Fibroblast of lung (primary cell): ENCODE results near the gene KLHL36. TPM values are rescaled to one million over a fixed set of nuclear protein-coding genes. Genes with fewer than 3 reads are reported as not detected.

ENCODE experiments used
- DNase-seq, 2 donors: peaks; one replicate each; pipeline versions ENCODE4 v3.0.0 to v3.0.0-alpha.2; 2010; ENCODE audit warnings: low read depth in 2 of 2
- H2AFZ ChIP-seq: 2 replicates; pipeline ENCODE4 v1.5.1; 2012; ENCODE audit warnings: low read length, control low read depth, inconsistent platforms
- H3K27ac ChIP-seq: 2 replicates; pipeline ENCODE4 v1.5.1; 2011; ENCODE audit warnings: low read length, control low read depth; ENCODE audit not compliant: insufficient read depth
- H3K27me3 ChIP-seq: 2 replicates; pipeline ENCODE4 v1.5.1; 2011; ENCODE audit warnings: mild to moderate bottlenecking, low read length; ENCODE audit not compliant: control insufficient read depth, insufficient read depth
- H3K36me3 ChIP-seq: 2 replicates; pipeline ENCODE4 v1.5.1; 2011; ENCODE audit warnings: low read length; ENCODE audit not compliant: control insufficient read depth, insufficient read depth
- H3K4me1 ChIP-seq: 2 replicates; pipeline ENCODE4 v1.5.1; 2011; ENCODE audit warnings: low read length; ENCODE audit not compliant: control insufficient read depth, insufficient read depth; ENCODE audit errors: extremely low read depth
- H3K4me2 ChIP-seq: 2 replicates; pipeline ENCODE4 v1.5.1; 2011; ENCODE audit warnings: low read length, control low read depth; ENCODE audit not compliant: insufficient read depth; ENCODE audit errors: extremely low read depth
- H3K4me3 ChIP-seq, 4 experiments: fragments of 200-600 bp in 1 of 4; sonication (generic) in 1 of 4; replicated peaks in 1 of 4; 2 replicates each; pipeline ENCODE4 v1.5.1; 2011 to 2016; ENCODE audit warnings: low read length in 4 of 4, low read depth in 3 of 4, mild to moderate bottlenecking in 3 of 4, control low read depth in 2 of 4, inconsistent platforms in 1 of 4, mixed read lengths in 1 of 4; ENCODE audit not compliant: insufficient read depth in 1 of 4; ENCODE audit errors: control extremely low read depth in 1 of 4
- H3K79me2 ChIP-seq: 2 replicates; pipeline ENCODE4 v1.5.1; 2012; ENCODE audit warnings: mild to moderate bottlenecking, low read length, inconsistent platforms; ENCODE audit not compliant: control insufficient read depth, insufficient read depth
- H3K9ac ChIP-seq: 2 replicates; pipeline ENCODE4 v1.5.1; 2011; ENCODE audit warnings: mild to moderate bottlenecking, low read length, control low read depth; ENCODE audit not compliant: insufficient read depth
- H3K9me3 ChIP-seq: 2 replicates; pipeline ENCODE4 v1.5.1; 2012; ENCODE audit warnings: low read depth, low read length; ENCODE audit not compliant: control insufficient read depth, insufficient read depth
- H4K20me1 ChIP-seq: 2 replicates; pipeline ENCODE4 v1.5.1; 2011; ENCODE audit warnings: low read length; ENCODE audit not compliant: control insufficient read depth, insufficient read depth; ENCODE audit errors: extremely low read depth
- CTCF ChIP-seq, 2 donors: IDR thresholded peaks in 1 of 2; conservative IDR thresholded peaks in 1 of 2; 1 replicate in 1 of 2; 2 replicates in 1 of 2; pipeline ENCODE4 v1.5.1; 2011 to 2012; ENCODE audit warnings: low read length in 2 of 2, control low read depth in 1 of 2, inconsistent platforms in 1 of 2, low read depth in 1 of 2, mild to moderate bottlenecking in 1 of 2
- EZH2 ChIP-seq: IDR thresholded peaks from 2 replicates; pipeline ENCODE4 v1.5.1; 2012; ENCODE audit warnings: low read length, control low read depth, mild to moderate bottlenecking; ENCODE audit errors: missing control alignments
- polyA plus RNA-seq, 2 donors: library from polyadenylated mRNA; depleted of rRNA in 1 of 2; stranded (reverse) in 1 of 2; unstranded in 1 of 2; fragments of >200 nt; gene quantifications; 2 replicates each; pipeline ENCODE4 v1.2.1, GENCODE V29; 2011 to 2012; ENCODE audit warnings: missing spikeins in 1 of 2
- total RNA-seq: library from RNA; depleted of rRNA; stranded (reverse); fragments of >200 nt; gene quantifications from 2 replicates; pipeline ENCODE4 v1.2.1, GENCODE V29; 2014

KLHL36 gene
- total and polyA plus RNA-seq, 2 donors (not counting 1 experiment from before 2014, with no cell fraction given): 29.7 to 83.1 TPM

GRCh38 chr16:84660973-84661372 lies 12.7 kb downstream of the KLHL36 start:
- Histone ChIP-seq H4K20me1 (no peaks in the 10 kb centered on the region), H3K79me2 (no peaks in the 10 kb centered on the region), H3K27me3 (no peaks in the 10 kb centered on the region), H2AFZ (no peak overlapping the region), H3K36me3 (peaks cover 42% of the 10 kb centered on the region), H3K4me3 (no peak overlapping the region), H3K4me1 (no peaks in the 10 kb centered on the region), H3K27ac (no peak overlapping the region), H3K9me3 (no peaks in the 10 kb centered on the region), H3K9ac (no peak overlapping the region), H3K4me2 (no peak overlapping the region)
- TF ChIP-seq EZH2: no peak
- no peak for TF ChIP-seq CTCF (conservative IDR thresholded peaks at IDR 0.05 in 1 of 2, IDR thresholded peaks at IDR 0.05 in 1 of 2; ENCODE audit: low read depth in 1 of 2, low read length in 2 of 2)
- peak in 1 of 2 donors; percentile 19 for DNase-seq

GRCh38 chr16:84661418-84662060 lies 13.2 kb downstream of the KLHL36 start:
- no peak overlapping the region for H3K9ac ChIP-seq
- no peaks in the 10 kb centered on the region for H3K4me1 ChIP-seq
- no peaks in the 10 kb centered on the region for H3K27me3 ChIP-seq
- H4K20me1 ChIP-seq: no peaks in the 10 kb centered on the region
- H3K79me2 ChIP-seq: no peaks in the 10 kb centered on the region
- no peak for DNase-seq
- TF ChIP-seq CTCF (conservative IDR thresholded peaks at IDR 0.05 in 1 of 2, IDR thresholded peaks at IDR 0.05 in 1 of 2; ENCODE audit: low read depth in 1 of 2, low read length in 2 of 2): no peak
- TF ChIP-seq EZH2: no peak
- peaks cover 42% of the 10 kb centered on the region for H3K36me3 ChIP-seq
- no peak overlapping the region for H3K4me2 ChIP-seq
- H2AFZ ChIP-seq: no peak overlapping the region
- no peak overlapping the region for H3K27ac ChIP-seq
- no peak overlapping the region for H3K4me3 ChIP-seq
- no peaks in the 10 kb centered on the region for H3K9me3 ChIP-seq

GRCh38 chr16:84662471-84662870 lies 14.2 kb downstream of the KLHL36 start:
- Histone ChIP-seq H2AFZ (no peak overlapping the region), H4K20me1 (no peaks in the 10 kb centered on the region), H3K27me3 (no peaks in the 10 kb centered on the region), H3K9ac (no peak overlapping the region), H3K4me1 (no peaks in the 10 kb centered on the region), H3K4me2 (no peak overlapping the region), H3K9me3 (no peaks in the 10 kb centered on the region), H3K36me3 (peaks cover 33% of the 10 kb centered on the region), H3K27ac (no peak overlapping the region), H3K79me2 (no peaks in the 10 kb centered on the region), H3K4me3 (no peak overlapping the region)
- TF ChIP-seq CTCF (conservative IDR thresholded peaks at IDR 0.05 in 1 of 2, IDR thresholded peaks at IDR 0.05 in 1 of 2; ENCODE audit: low read depth in 1 of 2, low read length in 2 of 2) (no peak), EZH2 (no peak)
- peak in 1 of 2 donors; percentile 23 for DNase-seq
